ENCODE measurements around the gene KIF6.

DNA sequence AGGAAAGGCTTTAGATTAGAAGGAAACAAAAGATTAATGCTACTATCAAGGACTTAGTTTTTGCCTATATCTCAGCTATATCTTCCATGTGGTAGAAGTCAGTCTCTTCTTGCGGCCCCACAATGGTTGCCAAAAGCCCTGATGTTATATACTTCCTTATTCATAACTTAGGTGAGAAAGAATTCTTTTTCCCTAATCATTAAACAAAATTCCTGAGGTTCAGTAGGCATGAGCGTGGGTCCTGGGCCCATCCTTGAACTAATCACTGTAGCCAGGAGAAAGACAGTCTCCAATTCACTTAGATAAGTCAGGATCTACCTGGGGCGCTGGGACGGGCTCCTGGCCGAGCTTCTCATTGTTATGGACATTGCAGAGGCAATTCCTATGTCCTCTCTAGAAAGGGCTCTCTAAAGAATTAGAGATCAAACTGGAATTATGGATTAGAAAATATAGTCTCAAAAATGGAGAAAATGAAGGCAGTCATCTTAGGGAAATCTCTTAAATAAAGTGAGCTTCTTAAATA, 134.3 kb downstream of the KIF6 start:
- TF ChIP-seq, protein P1, sequence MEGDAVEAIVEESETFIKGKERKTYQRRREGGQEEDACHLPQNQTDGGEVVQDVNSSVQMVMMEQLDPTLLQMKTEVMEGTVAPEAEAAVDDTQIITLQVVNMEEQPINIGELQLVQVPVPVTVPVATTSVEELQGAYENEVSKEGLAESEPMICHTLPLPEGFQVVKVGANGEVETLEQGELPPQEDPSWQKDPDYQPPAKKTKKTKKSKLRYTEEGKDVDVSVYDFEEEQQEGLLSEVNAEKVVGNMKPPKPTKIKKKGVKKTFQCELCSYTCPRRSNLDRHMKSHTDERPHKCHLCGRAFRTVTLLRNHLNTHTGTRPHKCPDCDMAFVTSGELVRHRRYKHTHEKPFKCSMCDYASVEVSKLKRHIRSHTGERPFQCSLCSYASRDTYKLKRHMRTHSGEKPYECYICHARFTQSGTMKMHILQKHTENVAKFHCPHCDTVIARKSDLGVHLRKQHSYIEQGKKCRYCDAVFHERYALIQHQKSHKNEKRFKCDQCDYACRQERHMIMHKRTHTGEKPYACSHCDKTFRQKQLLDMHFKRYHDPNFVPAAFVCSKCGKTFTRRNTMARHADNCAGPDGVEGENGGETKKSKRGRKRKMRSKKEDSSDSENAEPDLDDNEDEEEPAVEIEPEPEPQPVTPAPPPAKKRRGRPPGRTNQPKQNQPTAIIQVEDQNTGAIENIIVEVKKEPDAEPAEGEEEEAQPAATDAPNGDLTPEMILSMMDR (IDR thresholded peaks at IDR 0.05): no peak
- no peak for TF ChIP-seq EZH2phosphoT487 (IDR thresholded peaks at IDR 0.05)

Data from neural progenitor cell (in vitro differentiated cells).